ENCODE data around the gene RILPL1. TPM values are rescaled to one million over a fixed set of nuclear protein-coding genes. Genes with fewer than 3 reads are reported as not detected.
A peak's percentile ranks its signal among the peaks of the same experiment; 100 is the strongest.
"Not testable (repeated sequence)": the region's sequence is repeated elsewhere in the genome, so short reads cannot be mapped to it uniquely, and the experiment has no call there.

Gene RILPL1, protein sequence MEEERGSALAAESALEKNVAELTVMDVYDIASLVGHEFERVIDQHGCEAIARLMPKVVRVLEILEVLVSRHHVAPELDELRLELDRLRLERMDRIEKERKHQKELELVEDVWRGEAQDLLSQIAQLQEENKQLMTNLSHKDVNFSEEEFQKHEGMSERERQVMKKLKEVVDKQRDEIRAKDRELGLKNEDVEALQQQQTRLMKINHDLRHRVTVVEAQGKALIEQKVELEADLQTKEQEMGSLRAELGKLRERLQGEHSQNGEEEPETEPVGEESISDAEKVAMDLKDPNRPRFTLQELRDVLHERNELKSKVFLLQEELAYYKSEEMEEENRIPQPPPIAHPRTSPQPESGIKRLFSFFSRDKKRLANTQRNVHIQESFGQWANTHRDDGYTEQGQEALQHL
- polyA plus RNA-seq (2011; rRNA removed): 19.1 and 22.3 TPM in 2 replicates
- 14.5 and 16.6 TPM in 2 replicates for polyA minus RNA-seq (2011; rRNA and poly(A)+ RNA removed)

- peak; percentile 37; the same call in 1 of the 2 replicates for TF ChIP-seq CTCF (IDR thresholded peaks at IDR 0.05; ENCODE audit: insufficient read depth, low read depth, low read length)
- no peak for DNase-seq (ENCODE audit: low read depth)
- ChIA-PET POLR2A (no interaction called here), CTCF (interaction anchor here (0.7 to 1.5 kb wide), 5 partner anchors 11 to 150 kb away, joined by 3 to 4 read pairs (median 3); partner anchors contain the start of genes KMT5A and TMED2)
- no peaks in the 10 kb centered on the region for H3K27me3 ChIP-seq (ENCODE audit: control insufficient read depth, insufficient read depth, low read length)
- peak within 1 kb of the TSS; percentile 92 for H3K4me3 ChIP-seq (ENCODE audit: low read depth, low read length)
- peaks cover 1% of the 10 kb centered on the region; the same call in 1 of the 2 replicates for H3K36me3 ChIP-seq (ENCODE audit: control insufficient read depth, insufficient read depth, low read length)
Measured at GRCh38 chr12:123533672-123534643, at the start of gene RILPL1. Gene RILPL1, minus strand, starts transcription at chr12:123533719. Its CDS starts 237 bp downstream, at chr12:123533482.

DNA sequence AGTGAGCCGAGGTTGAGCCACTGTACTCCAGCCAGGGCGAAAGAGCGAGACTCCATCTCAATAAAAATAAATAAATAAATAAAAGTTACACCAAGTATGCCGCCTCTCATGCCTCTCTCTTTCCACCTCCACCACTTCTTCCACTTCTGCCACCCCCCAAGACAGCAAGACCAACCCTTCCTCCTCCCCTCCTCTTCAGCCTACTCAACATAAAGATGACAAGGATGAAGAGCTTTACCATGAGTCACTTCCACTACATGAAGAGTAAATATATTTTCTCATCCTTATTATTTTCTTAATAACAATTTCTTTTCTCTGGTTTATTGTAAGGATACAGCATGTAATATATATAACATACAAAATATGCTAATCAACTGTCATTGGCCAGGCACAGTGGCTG, 47.3 kb upstream of the RILPL1 start:
- ChIA-PET POLR2A (no interaction called here), CTCF (no interaction called here)
- H3K4me3 ChIP-seq (ENCODE audit: low read depth, low read length): no peak overlapping the region
- no peak for TF ChIP-seq CTCF (IDR thresholded peaks at IDR 0.05; ENCODE audit: insufficient read depth, low read depth, low read length)
- DNase-seq (ENCODE audit: low read depth): no peak
- H3K36me3 ChIP-seq (ENCODE audit: control insufficient read depth, insufficient read depth, low read length): peaks cover 2% of the 10 kb centered on the region
- H3K27me3 ChIP-seq (ENCODE audit: control insufficient read depth, insufficient read depth, low read length): no peaks in the 10 kb centered on the region

- H3K27me3 ChIP-seq (ENCODE audit: control insufficient read depth, insufficient read depth, low read length); H3K4me3 ChIP-seq (ENCODE audit: low read depth, low read length); H3K36me3 ChIP-seq (ENCODE audit: control insufficient read depth, insufficient read depth, low read length); POLR2A ChIA-PET; DNase-seq (ENCODE audit: low read depth): not testable (repeated sequence)
- CTCF ChIA-PET: interaction anchor here (0.6 kb wide), 1 partner anchor 15 kb away, joined by 4 read pairs; no protein-coding TSS in a partner anchor
Measured at GRCh38 chr12:123578829-123579228, 45.3 kb upstream of the RILPL1 start.

- POLR2A ChIA-PET: no interaction called here
- CTCF ChIA-PET: no interaction called here
- H3K4me3 ChIP-seq (ENCODE audit: low read depth, low read length): no peak overlapping the region
- no peaks in the 10 kb centered on the region for H3K27me3 ChIP-seq (ENCODE audit: control insufficient read depth, insufficient read depth, low read length)
- TF ChIP-seq CTCF (IDR thresholded peaks at IDR 0.05; ENCODE audit: insufficient read depth, low read depth, low read length): no peak
- DNase-seq (ENCODE audit: low read depth): no peak
- H3K36me3 ChIP-seq (ENCODE audit: control insufficient read depth, insufficient read depth, low read length): peaks cover 2% of the 10 kb centered on the region
Measured at GRCh38 chr12:123578243-123578642, 44.7 kb upstream of the RILPL1 start.

- no peak overlapping the region for H3K4me3 ChIP-seq (ENCODE audit: low read depth, low read length)
- peaks cover 2% of the 10 kb centered on the region for H3K36me3 ChIP-seq (ENCODE audit: control insufficient read depth, insufficient read depth, low read length)
- ChIA-PET CTCF (no interaction called here), POLR2A (no interaction called here)
- no peak for TF ChIP-seq CTCF (IDR thresholded peaks at IDR 0.05; ENCODE audit: insufficient read depth, low read depth, low read length)
- H3K27me3 ChIP-seq (ENCODE audit: control insufficient read depth, insufficient read depth, low read length): no peaks in the 10 kb centered on the region
- no peak for DNase-seq (ENCODE audit: low read depth)
Measured at GRCh38 chr12:123576611-123577010, 43.1 kb upstream of the RILPL1 start.

Measured in BJ (cell line).